A549 treated with AZD2906 at 1 μM for 4 hours (cell line): ENCODE measurements around the gene MUC5AC. TPM values are rescaled to one million over a fixed set of nuclear protein-coding genes. Genes with fewer than 3 reads are reported as not detected.

Source experiments
- total RNA-seq: library from RNA; stranded (reverse); fragments of 200-300 nt; extraction: Qiagen RNA extraction; gene quantifications from 5 replicates; pipeline ENCODE4 v1.2.3, GENCODE V29; 2022

The MUC5AC gene
- 0.95 to 1.9 TPM (median 1.6 TPM) in 5 replicates for total RNA-seq

GRCh38 chr11:1157645-1158591 lies at the start of gene MUC5AC:
Gene MUC5AC, plus strand, starts transcription at chr11:1157953. Its CDS starts 47 bp downstream, at chr11:1158000.

DNA sequence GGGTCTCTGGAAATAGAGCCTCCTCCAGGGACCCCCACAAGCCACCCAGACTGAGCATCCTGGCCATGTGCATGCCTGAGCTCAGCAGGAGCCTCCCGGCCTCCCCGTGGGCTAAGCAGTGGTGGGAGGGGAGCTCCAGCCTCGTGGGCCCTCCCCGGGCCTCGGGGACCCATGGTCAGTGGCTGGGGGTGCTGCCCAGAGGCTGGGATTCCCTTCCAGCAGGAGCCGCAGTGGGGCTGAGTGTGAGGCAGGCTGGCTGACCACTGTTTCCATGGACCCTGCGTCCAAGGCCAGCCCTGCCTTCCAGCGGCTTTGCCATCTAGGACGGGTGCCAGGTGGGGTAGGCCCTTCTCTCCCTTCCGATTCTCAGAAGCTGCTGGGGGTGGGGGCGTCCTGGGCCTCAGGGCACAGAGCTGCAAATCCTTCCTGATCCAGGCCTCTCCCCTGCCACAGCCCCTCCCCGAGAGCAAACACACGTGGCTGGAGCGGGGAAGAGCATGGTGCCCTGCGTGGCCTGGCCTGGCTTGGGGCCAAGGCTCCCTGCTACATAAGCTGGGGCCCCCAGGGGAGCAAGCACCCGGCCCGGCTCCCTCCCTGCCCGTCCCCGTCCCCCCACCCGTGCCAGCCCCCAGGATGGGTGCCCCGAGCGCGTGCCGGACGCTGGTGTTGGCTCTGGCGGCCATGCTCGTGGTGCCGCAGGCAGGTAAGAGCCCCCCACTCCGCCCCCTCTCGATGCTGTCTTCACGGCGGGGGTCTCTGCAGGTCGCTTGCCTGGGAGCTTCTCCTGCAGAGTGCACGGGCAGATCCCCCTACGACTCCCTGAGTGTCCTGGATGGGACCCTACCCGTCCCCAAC lies 65.0 kb downstream of the MUC5AC start, which contains the start of gene MUC5B:
Gene MUC5B, plus strand, starts transcription at position 576 of the 855 bp plus-strand sequence. Its CDS starts 58 bp downstream, at position 634.

Other genes starting within 250 kb of the MUC5AC start
- 72.1 to 77.3 TPM (median 74.4 TPM) in 5 replicates for gene CHID1, start 247.1 kb upstream of the MUC5AC start, total RNA-seq
- gene AP2A2, start 232.1 kb upstream of the MUC5AC start, total RNA-seq = 26.6 to 35.8 TPM (median 33.6 TPM) in 5 replicates
- gene MUC6, start 121.2 kb upstream of the MUC5AC start, total RNA-seq = 0.05 TPM in 1 of 5 replicates, not detected in the others
- 0.04 to 0.24 TPM (median 0.12 TPM) in 5 replicates for gene MUC2, start 83.1 kb upstream of the MUC5AC start, total RNA-seq
- 1.6 to 4.1 TPM (median 2.2 TPM) in 5 replicates for gene MUC5B, start 65.1 kb downstream of the MUC5AC start, total RNA-seq
- 38.6 to 56.8 TPM (median 53.8 TPM) in 5 replicates for gene TOLLIP, start 151.7 kb downstream of the MUC5AC start, total RNA-seq
- 4.8 to 8.6 TPM (median 6.3 TPM) in 5 replicates for gene BRSK2, start 232.0 kb downstream of the MUC5AC start, total RNA-seq